NCI-H187 treated with DMSO at 0.1 percent for 48 hours (cell line): ENCODE results near the gene PALD1.

Experiments
- DNase-seq: peaks from one replicate; lab custom pipeline; 2025; lab: John Stamatoyannopoulos, UW

The PALD1 gene

GRCh38 chr10:70590655-70591416, 112.3 kb downstream of the PALD1 start:
- no peak for DNase-seq

DNA sequence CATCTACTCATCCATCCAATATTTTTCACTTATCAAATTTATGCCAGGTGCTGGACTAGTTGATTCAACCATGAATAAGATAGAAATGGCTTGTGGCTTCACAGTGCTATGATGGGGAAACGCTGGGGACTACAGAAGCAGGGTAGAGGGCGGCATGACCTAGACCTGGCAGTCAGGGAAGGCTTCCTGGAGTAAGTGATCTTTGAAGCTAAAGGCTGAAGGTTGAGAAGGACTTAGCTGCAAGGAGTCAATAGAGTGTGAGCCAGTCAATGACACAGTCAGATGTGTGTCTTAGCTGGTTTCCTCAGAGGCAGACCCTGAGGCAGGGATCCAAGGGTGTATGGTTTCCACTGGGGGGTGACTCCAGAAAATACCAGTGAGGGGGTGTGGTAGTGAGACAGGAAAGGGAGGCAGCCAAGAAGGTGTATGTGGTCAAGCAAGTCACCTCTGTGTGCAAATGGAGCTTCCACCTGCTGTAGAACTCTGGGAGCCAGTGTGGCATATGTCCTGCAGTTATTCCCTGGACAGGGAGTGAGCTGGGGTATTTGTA, 113.7 kb downstream of the PALD1 start:
- no peak for DNase-seq

GRCh38 chr10:70592746-70593512, 114.4 kb downstream of the PALD1 start:
- no peak for DNase-seq

GRCh38 chr10:70593513-70593890, 114.9 kb downstream of the PALD1 start:
- DNase-seq: no peak

DNA sequence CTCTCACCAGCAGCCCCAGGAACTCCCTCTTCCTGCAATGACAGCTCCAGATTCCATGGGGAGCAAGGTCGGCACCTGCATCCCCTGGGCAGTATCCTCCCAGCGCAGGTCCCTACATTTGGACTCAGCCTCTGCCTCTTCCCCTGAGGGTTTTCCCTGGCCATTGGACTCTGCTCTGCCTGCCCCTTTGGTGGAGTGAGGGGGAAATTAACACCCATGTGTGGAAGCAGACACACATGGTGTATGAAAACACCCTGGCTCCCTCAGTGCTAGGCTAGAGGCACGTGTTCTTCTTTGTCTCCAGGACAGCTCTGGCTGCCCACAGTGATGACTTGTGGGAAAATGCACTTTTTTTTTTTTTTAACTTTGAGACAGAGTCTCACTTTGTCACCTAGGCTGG, 115.6 kb downstream of the PALD1 start:
- no peak for DNase-seq

DNA sequence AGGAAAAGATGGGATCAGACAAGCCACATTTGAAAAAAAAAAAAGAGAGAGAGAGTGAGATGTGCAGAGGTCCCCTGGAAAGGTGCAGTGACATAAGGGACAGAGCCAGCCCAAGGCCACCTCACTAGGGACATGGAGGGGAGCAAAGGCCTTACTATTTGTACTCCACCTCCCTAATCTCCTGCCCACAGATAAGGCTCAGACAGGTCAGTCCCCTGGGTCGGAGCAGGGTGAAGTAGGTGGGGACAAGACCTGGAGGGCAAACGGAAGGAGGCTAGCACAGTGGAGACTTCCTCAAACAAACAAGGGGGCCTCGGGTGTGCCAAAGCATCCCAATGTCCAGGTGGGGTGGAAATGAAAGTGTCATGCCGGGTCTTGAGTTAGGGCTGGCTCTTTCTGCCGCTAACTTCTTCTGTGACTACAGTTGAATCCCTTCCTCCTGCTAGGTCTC, 117.0 kb downstream of the PALD1 start:
- DNase-seq: no peak

DNA sequence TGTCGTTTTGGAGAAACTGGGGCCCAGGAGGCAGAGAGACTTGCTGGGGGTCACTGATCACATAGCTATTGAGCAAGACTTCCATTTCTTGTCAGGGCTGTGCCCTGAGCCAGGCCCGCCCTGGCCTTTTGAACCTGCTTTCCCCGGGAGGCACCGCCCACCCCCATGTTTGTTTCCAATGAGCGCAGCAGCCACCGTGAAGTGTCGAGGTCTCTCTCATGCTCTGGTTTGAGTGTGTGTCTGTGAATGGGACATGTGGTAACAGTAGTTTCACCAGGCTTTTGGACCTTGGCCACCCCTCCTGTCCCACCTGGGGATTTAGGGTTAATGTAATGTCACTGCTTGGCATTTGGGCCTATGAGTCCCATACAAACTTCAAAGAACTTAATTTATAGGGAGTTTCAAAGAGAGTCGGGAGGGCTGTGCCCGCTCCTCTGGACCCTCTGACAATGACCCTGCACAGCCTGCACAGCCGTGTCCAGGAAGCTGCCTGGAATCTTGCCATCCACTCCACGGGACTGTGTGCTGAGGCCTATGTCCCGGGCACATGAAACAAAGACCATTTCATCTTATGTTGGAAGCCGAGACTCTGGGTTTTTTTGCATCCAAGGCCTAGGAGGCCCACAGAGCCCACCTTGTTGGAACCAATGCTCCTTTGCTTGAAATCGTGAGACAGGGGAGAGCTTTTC, 117.7 kb downstream of the PALD1 start:
- no peak for DNase-seq

DNA sequence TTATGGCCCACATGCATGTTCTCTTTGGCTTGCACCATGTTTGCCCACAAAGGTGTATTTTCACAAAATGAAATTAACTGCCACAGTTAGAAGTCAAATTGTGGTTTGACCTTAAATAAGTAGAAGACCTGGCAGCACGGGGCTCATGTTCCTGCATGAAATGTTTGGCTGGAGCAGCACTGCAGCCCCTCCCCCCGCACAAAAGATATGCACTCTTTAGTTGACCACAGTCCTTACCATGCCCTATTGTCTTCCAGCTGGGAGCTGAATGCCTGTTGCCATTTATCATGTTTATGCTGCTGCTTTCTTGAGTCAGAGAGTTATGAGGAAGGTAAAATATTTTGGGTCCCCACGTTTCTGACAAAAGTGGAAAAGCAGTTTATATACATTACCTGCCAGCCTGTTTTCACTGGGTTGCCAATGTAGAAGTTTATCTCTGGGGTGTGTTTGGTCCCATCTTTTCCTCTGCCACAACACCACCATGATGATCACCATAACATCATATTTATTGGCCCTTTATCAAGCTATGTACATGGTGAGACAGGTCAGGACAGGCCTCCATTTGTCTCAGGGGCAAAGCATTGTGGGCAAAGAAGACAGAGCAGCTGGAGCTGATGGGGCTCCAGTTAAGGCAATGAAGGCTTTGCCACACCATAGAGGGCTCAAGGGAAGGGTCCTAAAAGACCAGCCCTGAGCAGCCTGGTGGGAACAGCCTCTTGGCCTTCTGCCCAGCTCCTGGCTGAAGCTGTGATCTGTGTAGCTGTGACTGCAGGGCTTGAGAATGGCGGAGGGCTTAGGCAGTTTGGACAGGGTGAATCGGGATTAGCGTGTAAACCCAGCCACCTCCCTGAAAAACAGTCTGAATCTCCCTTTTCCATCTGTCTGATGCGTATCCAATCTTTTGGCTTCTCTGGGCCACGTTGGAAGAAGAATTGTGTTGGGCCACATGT, 118.6 kb downstream of the PALD1 start:
- no peak for DNase-seq

- DNase-seq: no peak
Observed at GRCh38 chr10:70597856-70598815, 119.6 kb downstream of the PALD1 start.

GRCh38 chr10:70598857-70599295, 120.3 kb downstream of the PALD1 start:
- DNase-seq: no peak

GRCh38 chr10:70599319-70599718, 120.8 kb downstream of the PALD1 start:
- DNase-seq: no peak

GRCh38 chr10:70599791-70600190, 121.2 kb downstream of the PALD1 start:
- no peak for DNase-seq

DNA sequence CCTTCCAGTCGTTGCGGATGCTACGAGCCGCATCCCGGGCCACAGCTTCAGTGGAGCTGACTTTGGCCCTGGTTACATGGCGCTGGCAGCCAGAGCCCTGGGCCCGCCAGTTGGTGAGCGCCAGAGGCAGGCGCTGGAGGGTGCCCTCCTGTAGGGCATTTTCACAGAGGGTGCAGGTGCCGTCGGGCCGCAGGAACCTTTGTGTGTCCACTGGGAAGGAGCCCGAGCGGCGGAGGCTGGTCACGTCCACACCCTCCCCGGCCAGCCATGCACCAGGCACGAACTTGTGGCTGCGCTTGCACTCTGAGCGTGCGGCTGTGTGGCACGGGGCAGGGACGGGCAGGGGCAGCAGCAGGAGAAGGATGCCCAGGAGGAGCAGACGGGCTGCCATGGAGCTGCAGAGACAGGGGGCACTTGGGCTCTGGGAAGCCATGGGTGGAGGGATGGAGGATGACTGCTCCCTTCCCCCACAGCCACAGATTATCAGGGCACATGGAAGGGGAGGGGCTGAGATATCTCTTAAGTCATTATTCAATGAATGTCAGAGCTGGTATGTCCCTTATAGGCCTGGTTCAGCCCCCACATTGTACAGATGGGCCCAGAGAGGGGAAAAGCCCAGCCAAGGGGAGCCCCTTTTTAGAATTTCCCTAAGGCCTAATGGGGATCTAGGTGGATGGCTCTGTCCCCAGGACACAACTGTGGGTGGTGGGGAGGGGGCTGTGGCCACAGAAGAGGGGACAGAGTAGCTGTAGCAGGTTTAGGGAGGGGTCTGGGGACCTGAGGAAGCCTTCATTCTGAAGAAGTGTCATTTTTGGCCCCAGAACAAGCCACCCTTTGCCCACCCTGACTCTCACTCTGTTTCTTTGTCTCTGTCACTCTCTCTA, 122.2 kb downstream of the PALD1 start:
- no peak for DNase-seq

- no peak for DNase-seq
Observed at GRCh38 chr10:70601746-70602145, 123.2 kb downstream of the PALD1 start.

- DNase-seq: no peak
Observed at GRCh38 chr10:70602665-70603448, 124.3 kb downstream of the PALD1 start, which contains the start of gene PRF1. PRF1 (minus strand) TSS chr10:70602741; CDS start chr10:70600902, 1,839 bp downstream.

GRCh38 chr10:70603449-70603801, 124.9 kb downstream of the PALD1 start:
- no peak for DNase-seq

DNA sequence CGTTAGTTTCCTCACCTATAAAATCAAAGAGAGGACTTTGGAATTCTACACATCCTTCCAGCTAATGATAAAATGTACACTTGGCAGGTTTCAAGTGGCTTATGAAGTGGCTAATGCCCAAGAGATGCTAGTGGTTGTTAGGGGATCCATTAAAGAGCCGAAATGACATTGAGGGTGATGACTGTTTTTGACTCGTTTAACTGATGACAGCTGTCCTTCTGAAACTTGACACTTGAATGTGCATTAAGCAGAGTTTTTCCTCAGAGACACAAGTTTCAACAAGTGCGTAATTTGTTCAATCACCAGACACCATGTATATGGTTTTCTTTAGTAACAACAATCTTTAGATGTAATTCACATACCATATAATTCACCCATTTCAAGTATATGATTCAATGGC, 125.5 kb downstream of the PALD1 start:
- no peak for DNase-seq

DNA sequence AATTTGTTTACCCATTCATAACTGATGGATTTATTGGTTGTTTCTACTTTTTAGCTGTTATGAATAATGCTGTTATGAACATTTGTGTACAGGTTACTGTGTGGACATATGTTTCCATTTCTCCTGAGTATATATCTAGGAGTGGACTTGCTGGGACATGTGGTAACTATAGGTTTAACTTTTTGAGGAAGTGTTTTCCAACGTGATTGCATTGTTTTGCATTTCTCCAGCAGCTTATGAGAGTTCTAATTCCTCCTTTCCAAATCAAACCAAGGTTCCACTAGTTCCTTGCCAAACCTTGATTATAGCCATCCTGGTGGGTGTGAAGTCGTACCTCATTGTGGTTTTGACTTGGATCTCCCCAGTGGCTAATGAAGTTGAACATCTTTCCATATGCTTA, 126.6 kb downstream of the PALD1 start:
- no peak for DNase-seq
